GM19193 (cell line): Measurements from ENCODE around the gene MDM1.

ENCODE experiments used
- POLR2A ChIP-seq: IDR thresholded peaks from 4 replicates; pipeline ENCODE4 v1.6.1; 2011; ENCODE audit not compliant: insufficient read depth, insufficient read length; ENCODE audit errors: extremely low read depth

The MDM1 gene

GRCh38 chr12:68279227-68280054 lies 52.7 kb downstream of the MDM1 start:
- TF ChIP-seq POLR2A = no peak

- TF ChIP-seq POLR2A = no peak
These were observed 55.7 kb downstream of the MDM1 start for GRCh38 chr12:68276402-68276930.

- no peak for TF ChIP-seq POLR2A
These were observed 59.4 kb downstream of the MDM1 start for GRCh38 chr12:68272732-68273131.

- no peak for TF ChIP-seq POLR2A
These were observed 60.8 kb downstream of the MDM1 start for GRCh38 chr12:68271346-68271745.

GRCh38 chr12:68270358-68270757 lies 61.8 kb downstream of the MDM1 start:
- no peak for TF ChIP-seq POLR2A

GRCh38 chr12:68269779-68270178 lies 62.4 kb downstream of the MDM1 start:
- no peak for TF ChIP-seq POLR2A

- TF ChIP-seq POLR2A = no peak
These were observed 63.2 kb downstream of the MDM1 start for GRCh38 chr12:68268967-68269366.

- no peak for TF ChIP-seq POLR2A
These were observed 64.2 kb downstream of the MDM1 start for GRCh38 chr12:68267892-68268396.

GRCh38 chr12:68264857-68265256 lies 67.3 kb downstream of the MDM1 start:
- no peak for TF ChIP-seq POLR2A

GRCh38 chr12:68264158-68264855 lies 67.9 kb downstream of the MDM1 start:
- TF ChIP-seq POLR2A = no peak

GRCh38 chr12:68263366-68263765 lies 68.8 kb downstream of the MDM1 start:
- no peak for TF ChIP-seq POLR2A

- TF ChIP-seq POLR2A = no peak
These were observed 70.3 kb downstream of the MDM1 start for GRCh38 chr12:68261896-68262295.

- TF ChIP-seq POLR2A = no peak
These were observed 72.0 kb downstream of the MDM1 start for GRCh38 chr12:68260153-68260552.

- no peak for TF ChIP-seq POLR2A
These were observed 72.7 kb downstream of the MDM1 start for GRCh38 chr12:68259318-68259940.

- TF ChIP-seq POLR2A = no peak
These were observed 78.7 kb downstream of the MDM1 start, which contains the start of gene IL22 for GRCh38 chr12:68253504-68253903. Gene IL22, minus strand, starts transcription at chr12:68253604. Its CDS starts 156 bp downstream, at chr12:68253448.

GRCh38 chr12:68252077-68252476 lies 80.1 kb downstream of the MDM1 start:
- TF ChIP-seq POLR2A = no peak

GRCh38 chr12:68250454-68250853 lies 81.7 kb downstream of the MDM1 start:
- TF ChIP-seq POLR2A = no peak
